ENCODE data around the gene TNS3.

The TNS3 gene

GRCh38 chr7:47347346-47347745 is 234.6 kb downstream of the TNS3 start:
- no peak overlapping the region for H3K4me3 ChIP-seq (ENCODE audit: low read depth, low read length)
- TF ChIP-seq, protein P1, sequence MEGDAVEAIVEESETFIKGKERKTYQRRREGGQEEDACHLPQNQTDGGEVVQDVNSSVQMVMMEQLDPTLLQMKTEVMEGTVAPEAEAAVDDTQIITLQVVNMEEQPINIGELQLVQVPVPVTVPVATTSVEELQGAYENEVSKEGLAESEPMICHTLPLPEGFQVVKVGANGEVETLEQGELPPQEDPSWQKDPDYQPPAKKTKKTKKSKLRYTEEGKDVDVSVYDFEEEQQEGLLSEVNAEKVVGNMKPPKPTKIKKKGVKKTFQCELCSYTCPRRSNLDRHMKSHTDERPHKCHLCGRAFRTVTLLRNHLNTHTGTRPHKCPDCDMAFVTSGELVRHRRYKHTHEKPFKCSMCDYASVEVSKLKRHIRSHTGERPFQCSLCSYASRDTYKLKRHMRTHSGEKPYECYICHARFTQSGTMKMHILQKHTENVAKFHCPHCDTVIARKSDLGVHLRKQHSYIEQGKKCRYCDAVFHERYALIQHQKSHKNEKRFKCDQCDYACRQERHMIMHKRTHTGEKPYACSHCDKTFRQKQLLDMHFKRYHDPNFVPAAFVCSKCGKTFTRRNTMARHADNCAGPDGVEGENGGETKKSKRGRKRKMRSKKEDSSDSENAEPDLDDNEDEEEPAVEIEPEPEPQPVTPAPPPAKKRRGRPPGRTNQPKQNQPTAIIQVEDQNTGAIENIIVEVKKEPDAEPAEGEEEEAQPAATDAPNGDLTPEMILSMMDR (IDR thresholded peaks at IDR 0.05; ENCODE audit: low read depth, low read length): no peak
- DNase-seq (ENCODE audit: low read depth, low spot score): no peak
- in situ Hi-C loops (cut with HindIII; ENCODE audit: low sequenced_read_pairs): no loop called here

DNA sequence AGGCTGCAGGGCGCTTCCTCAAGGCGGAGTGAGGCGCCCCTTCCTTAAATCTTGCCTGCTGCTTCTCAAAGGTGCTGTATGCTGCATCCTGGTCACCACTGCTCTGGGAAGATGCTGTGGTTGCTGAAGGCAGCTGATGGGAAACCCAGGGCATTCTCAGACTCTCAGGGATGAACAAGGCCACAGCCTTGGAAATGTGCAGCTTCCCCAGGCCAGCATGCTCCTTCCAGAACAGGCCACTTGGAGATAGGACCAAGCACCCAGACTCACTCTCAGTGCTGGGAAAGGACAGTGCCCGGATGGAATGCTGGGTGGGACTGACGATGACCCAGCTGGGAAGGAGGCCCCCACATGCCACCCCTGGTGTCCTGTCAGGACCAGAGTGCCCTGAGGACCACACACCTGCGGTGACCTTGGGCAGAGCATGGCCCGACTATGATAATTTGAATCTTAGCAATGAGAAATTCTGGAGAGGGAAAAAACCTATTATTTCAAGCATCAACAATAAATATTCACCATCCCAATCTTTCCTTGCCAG is 235.5 kb downstream of the TNS3 start:
- DNase-seq (ENCODE audit: low read depth, low spot score): no peak
- TF ChIP-seq, protein P1 (IDR thresholded peaks at IDR 0.05; ENCODE audit: low read depth, low read length): no peak
- H3K4me3 ChIP-seq (ENCODE audit: low read depth, low read length): no peak overlapping the region
- in situ Hi-C loops (cut with HindIII; ENCODE audit: low sequenced_read_pairs): no loop called here

DNA sequence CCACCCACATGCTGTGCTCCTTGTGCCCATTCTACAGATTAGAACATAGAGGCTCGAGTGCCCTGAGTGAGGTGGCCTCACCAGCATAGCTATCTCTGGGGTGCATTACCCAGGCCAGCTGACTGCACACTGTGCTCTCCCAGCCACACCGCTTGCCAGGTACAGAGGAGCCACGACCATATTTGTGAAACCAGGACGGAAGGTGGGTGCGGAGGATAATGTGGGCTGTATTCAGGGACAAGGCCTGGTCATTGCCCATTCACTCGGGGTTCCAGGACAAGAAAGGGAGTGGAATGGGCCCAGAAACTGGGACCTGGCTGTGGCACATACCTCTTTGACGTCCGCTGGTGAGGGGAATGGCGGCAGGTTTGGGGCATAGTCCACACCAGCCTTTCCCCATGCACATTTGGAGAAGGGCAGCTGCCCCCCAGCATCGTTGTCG is 236.0 kb downstream of the TNS3 start:
- TF ChIP-seq, protein P1 (IDR thresholded peaks at IDR 0.05; ENCODE audit: low read depth, low read length): no peak
- in situ Hi-C loops (cut with HindIII; ENCODE audit: low sequenced_read_pairs): no loop called here
- no peak for DNase-seq (ENCODE audit: low read depth, low spot score)

DNA sequence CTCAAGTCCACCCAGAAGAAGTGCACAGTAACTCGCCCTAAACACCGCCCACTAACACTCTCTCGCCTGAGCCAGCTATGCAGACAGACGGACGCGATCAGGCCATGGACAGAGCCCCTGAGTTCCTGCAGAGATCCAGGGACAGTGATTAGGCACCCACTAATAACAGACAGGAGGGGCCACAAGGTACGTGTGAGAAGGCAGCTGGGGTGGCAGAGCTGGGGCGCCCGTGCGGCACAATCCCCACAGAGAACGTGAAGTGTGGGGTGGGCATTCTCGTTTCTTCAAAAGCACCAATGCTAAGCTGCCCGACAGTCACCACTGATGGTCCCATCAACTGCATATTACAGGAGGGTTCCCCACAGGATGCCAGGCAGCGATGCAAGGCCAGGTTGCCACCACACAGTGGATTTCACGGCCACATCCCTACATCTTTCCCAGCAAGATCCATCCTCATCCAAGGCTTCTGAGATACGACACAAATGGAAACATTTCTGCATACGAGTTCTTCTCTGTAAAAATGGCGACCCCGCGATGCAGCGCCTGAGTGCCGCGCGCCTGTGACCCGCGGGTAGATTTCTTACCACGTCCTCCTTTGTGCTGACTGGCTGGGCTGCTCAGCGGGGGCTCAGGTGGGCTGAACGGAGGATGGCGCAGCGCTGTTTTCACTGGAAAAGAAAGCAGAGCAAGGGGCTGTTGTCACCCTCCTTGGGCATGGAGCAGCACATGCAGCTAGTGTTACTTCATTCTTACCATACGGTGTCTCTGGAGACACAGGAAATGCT is 237.5 kb downstream of the TNS3 start:
- DNase-seq (ENCODE audit: low read depth, low spot score): no peak
- TF ChIP-seq, protein P1 (IDR thresholded peaks at IDR 0.05; ENCODE audit: low read depth, low read length): no peak
- in situ Hi-C loops (cut with HindIII; ENCODE audit: low sequenced_read_pairs): no loop called here
- no peak overlapping the region for H3K4me3 ChIP-seq (ENCODE audit: low read depth, low read length)

More for the DNA sequence above, 236.0 kb downstream of the TNS3 start:
- H3K4me3 ChIP-seq (ENCODE audit: low read depth, low read length): no peak overlapping the region

- DNase-seq (ENCODE audit: low read depth, low spot score): no peak
- TF ChIP-seq, protein P1 (IDR thresholded peaks at IDR 0.05; ENCODE audit: low read depth, low read length): no peak
- H3K4me3 ChIP-seq (ENCODE audit: low read depth, low read length): no peak overlapping the region
- in situ Hi-C loops (cut with HindIII; ENCODE audit: low sequenced_read_pairs): no loop called here
Measured at GRCh38 chr7:47343061-47343455, 238.9 kb downstream of the TNS3 start.

DNA sequence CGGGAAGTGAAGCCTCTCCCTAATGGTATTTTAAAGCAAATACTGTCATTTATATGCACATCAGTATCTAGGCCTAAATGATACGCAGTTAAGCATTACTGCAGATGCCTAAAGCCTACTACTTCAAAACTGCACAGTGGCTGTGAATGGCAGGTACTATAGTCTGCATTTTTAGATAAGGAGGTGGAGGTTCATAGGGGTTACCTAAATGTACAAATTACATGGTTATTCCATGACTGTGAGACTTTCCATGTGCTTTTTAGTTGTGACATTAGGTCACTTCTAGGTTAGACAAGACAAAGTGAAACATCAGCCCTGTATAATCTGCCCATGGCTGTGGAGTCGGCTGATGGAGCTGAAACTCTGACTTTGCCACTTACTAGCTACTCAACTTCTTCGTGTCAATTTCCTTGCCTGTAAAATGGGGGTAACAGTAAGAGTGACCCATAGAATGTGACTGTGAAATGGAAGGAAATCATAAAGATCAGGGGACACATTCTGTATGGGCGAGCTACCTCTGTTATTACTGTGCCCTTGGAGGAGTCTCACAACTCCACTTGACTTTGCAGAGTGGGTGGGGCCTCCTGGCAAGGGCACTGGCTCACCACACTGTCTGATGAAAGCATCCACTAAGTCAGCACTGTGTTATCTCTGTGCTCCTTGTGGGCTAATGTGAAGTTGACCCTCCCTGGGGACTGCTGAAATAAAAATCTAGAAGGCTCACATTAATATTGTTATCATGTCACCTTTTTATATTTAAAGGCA is 239.4 kb downstream of the TNS3 start:
- H3K4me3 ChIP-seq (ENCODE audit: low read depth, low read length): no peak overlapping the region
- DNase-seq (ENCODE audit: low read depth, low spot score): no peak
- TF ChIP-seq, protein P1 (IDR thresholded peaks at IDR 0.05; ENCODE audit: low read depth, low read length): no peak
- in situ Hi-C loops (cut with HindIII; ENCODE audit: low sequenced_read_pairs): no loop called here
